Activated naive CD8-positive, alpha-beta T cell treated with anti-CD3 and anti-CD28 coated beads, Interleukin-2, amount 50 U/mL, for 16 hours (primary cell): ENCODE data around the gene RYR3.

Experiments used
- DNase-seq: peaks from one replicate; pipeline ENCODE4 v3.0.0-alpha.2; 2020; ENCODE audit warnings: low read depth, low spot score

Gene RYR3

GRCh38 chr15:33639978-33640377 lies 329.2 kb downstream of the RYR3 start:
- DNase-seq, result no peak

- DNase-seq, result no peak
Measured at GRCh38 chr15:33641069-33641468, 330.3 kb downstream of the RYR3 start.

- DNase-seq, result no peak
Measured at GRCh38 chr15:33644304-33644703, 333.5 kb downstream of the RYR3 start.

- no peak for DNase-seq
Measured at GRCh38 chr15:33646744-33647143, 336.0 kb downstream of the RYR3 start.

- DNase-seq, result no peak
Measured at GRCh38 chr15:33649217-33649933, 338.6 kb downstream of the RYR3 start.

GRCh38 chr15:33654860-33655259 lies 344.1 kb downstream of the RYR3 start:
- DNase-seq, result no peak

- no peak for DNase-seq
Measured at GRCh38 chr15:33655488-33655887, 344.7 kb downstream of the RYR3 start.

- DNase-seq, result no peak
Measured at GRCh38 chr15:33656168-33656567, 345.4 kb downstream of the RYR3 start.

GRCh38 chr15:33660151-33660550 lies 349.4 kb downstream of the RYR3 start:
- DNase-seq, result no peak

- DNase-seq, result no peak
Measured at GRCh38 chr15:33662014-33662413, 351.2 kb downstream of the RYR3 start.

GRCh38 chr15:33664947-33665346 lies 354.2 kb downstream of the RYR3 start:
- DNase-seq, result no peak

- no peak for DNase-seq
Measured at GRCh38 chr15:33670567-33670966, 359.8 kb downstream of the RYR3 start.

GRCh38 chr15:33671456-33671855 lies 360.7 kb downstream of the RYR3 start:
- no peak for DNase-seq

GRCh38 chr15:33675246-33675645 lies 364.5 kb downstream of the RYR3 start:
- no peak for DNase-seq

GRCh38 chr15:33677238-33677830 lies 366.6 kb downstream of the RYR3 start:
- DNase-seq, result no peak

- DNase-seq, result no peak
Measured at GRCh38 chr15:33678176-33678575, 367.4 kb downstream of the RYR3 start.

GRCh38 chr15:33678602-33679001 lies 367.8 kb downstream of the RYR3 start:
- DNase-seq, result no peak

- no peak for DNase-seq
Measured at GRCh38 chr15:33679061-33679460, 368.3 kb downstream of the RYR3 start.

GRCh38 chr15:33680336-33680735 lies 369.6 kb downstream of the RYR3 start:
- no peak for DNase-seq

GRCh38 chr15:33693166-33693800 lies 382.5 kb downstream of the RYR3 start:
- no peak for DNase-seq

GRCh38 chr15:33698126-33698525 lies 387.4 kb downstream of the RYR3 start:
- DNase-seq, result no peak

- DNase-seq, result no peak
Measured at GRCh38 chr15:33699145-33699544, 388.4 kb downstream of the RYR3 start.
